Neural progenitor cell (in vitro differentiated cells): Measurements from ENCODE around the gene PINLYP. TPM values are rescaled to one million over a fixed set of nuclear protein-coding genes. Genes with fewer than 3 reads are reported as not detected.

Experiments
- DNase-seq: peaks from one replicate; pipeline ENCODE4 v3.0.0-alpha.2; 2016; ENCODE audit warnings: low spot score
- H2AFZ ChIP-seq: fragments of 200-600 bp; sonication (generic); replicated peaks from 2 replicates; pipeline ENCODE4 v1.6.1; 2016; ENCODE audit warnings: antibody characterized with exemption
- H3F3A ChIP-seq: fragments of 200-600 bp; sonication (generic); 2 replicates; pipeline ENCODE4 v1.6.1; 2016; ENCODE audit warnings: antibody characterized with exemption, low read depth
- H3K27ac ChIP-seq: fragments of 200-600 bp; sonication (generic); 2 replicates; pipeline ENCODE4 v1.5.1; 2016; ENCODE audit warnings: mild to moderate bottlenecking
- H3K27me3 ChIP-seq: fragments of 200-600 bp; sonication (generic); 2 replicates; pipeline ENCODE4 v1.6.1; 2016; ENCODE audit warnings: mild to moderate bottlenecking, moderate library complexity
- H3K36me3 ChIP-seq: fragments of 200-600 bp; sonication (generic); 2 replicates; pipeline ENCODE4 v1.5.1; 2016
- H3K4me1 ChIP-seq: fragments of 200-600 bp; sonication (generic); 2 replicates; pipeline ENCODE4 v1.6.1; 2016; ENCODE audit warnings: mixed run types
- H3K4me2 ChIP-seq: fragments of 200-600 bp; sonication (generic); 2 replicates; pipeline ENCODE4 v1.6.1; 2016
- H3K4me3 ChIP-seq: fragments of 200-600 bp; sonication (generic); 2 replicates; pipeline ENCODE4 v1.5.1; 2016
- H3K79me2 ChIP-seq: fragments of 200-600 bp; sonication (generic); 2 replicates; pipeline ENCODE4 v1.6.1; 2016; ENCODE audit warnings: low read depth
- H3K9ac ChIP-seq: fragments of 200-600 bp; sonication (generic); 2 replicates; pipeline ENCODE4 v1.6.1; 2016
- H3K9me3 ChIP-seq: fragments of 200-600 bp; sonication (generic); 2 replicates; pipeline ENCODE4 v1.5.1; 2016; ENCODE audit warnings: low read depth
- H4K20me1 ChIP-seq: fragments of 200-600 bp; sonication (generic); 2 replicates; pipeline ENCODE4 v1.6.1; 2016; ENCODE audit warnings: low read depth
- H3K27ac Mint-ChIP-seq: 3 replicates; pipeline ENCODE4 v1.8.0; 2021; ENCODE audit warnings: mixed read lengths
- H3K27me3 Mint-ChIP-seq: 2 replicates; pipeline ENCODE4 v1.8.0; 2022; ENCODE audit warnings: low read depth, mild to moderate bottlenecking, inconsistent platforms, moderate library complexity, mixed read lengths; ENCODE audit not compliant: insufficient read depth
- H3K36me3 Mint-ChIP-seq: 3 replicates; pipeline ENCODE4 v1.8.0; 2021; ENCODE audit warnings: mixed read lengths
- H3K4me1 Mint-ChIP-seq: 3 replicates; pipeline ENCODE4 v1.8.0; 2021; ENCODE audit warnings: mixed read lengths
- H3K4me3 Mint-ChIP-seq: 3 replicates; pipeline ENCODE4 v1.8.0; 2021; ENCODE audit warnings: mild to moderate bottlenecking, moderate library complexity, mixed read lengths
- H3K9me3 Mint-ChIP-seq: 3 replicates; pipeline ENCODE4 v1.8.0; 2020; ENCODE audit warnings: mixed read lengths
- EZH2 ChIP-seq: fragments of 200-600 bp; sonication (generic); IDR thresholded peaks from 2 replicates; pipeline ENCODE4 v1.6.1; 2017; ENCODE audit warnings: antibody characterized with exemption, mild to moderate bottlenecking, moderate library complexity
- EZH2phosphoT487 ChIP-seq: fragments of 200-600 bp; sonication (generic); IDR thresholded peaks from 2 replicates; pipeline ENCODE4 v1.6.1; 2017; ENCODE audit warnings: antibody characterized with exemption
- total RNA-seq: library from RNA; depleted of rRNA; stranded (reverse); fragments of >200 nt; gene quantifications from 2 replicates; pipeline ENCODE4 v1.2.3, GENCODE V29; 2015; ENCODE audit warnings: low replicate concordance
- TF ChIP-seq, protein P1 (sequence below): fragments of 200-600 bp; sonication (generic); IDR thresholded peaks from 2 replicates; pipeline ENCODE4 v1.5.1; 2017; ENCODE audit warnings: antibody characterized with exemption, mild to moderate bottlenecking

PINLYP gene
- total RNA-seq, 1 donor from 2014 or later, result 4.0 TPM

DNA sequence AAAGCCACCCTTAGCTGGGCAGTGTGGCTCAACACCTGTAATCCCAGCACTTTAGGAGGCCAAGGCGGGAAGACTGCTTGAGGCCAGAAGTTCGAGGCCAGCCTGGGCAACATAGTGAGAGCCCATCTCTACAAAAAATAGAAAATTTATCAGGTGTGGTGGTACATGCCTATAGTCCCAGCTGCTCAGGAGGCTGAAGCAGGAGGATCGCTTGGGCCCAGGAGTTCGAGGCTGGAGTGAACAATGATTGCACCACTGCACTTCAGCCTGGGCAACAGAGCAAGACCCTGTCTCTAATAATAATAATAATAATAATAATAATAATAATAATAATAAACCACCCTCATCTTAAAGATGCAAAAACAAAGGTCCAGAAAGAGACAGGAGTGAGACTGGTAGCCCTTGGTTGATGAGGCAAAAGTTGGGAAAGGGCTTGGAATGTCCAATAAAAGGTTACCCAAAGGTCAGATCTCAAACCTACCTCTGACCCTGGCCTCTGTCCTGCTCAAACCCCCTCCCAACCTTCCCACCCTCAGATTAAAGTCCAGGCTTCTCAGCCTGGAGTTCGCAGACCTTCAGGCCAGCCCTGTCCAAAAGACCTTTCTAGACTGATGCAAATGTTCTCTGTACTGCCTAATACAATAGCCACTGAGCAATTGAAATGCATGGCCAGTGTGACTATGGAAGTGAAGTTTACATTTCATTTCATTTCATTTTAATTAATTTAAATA lies 33.5 kb upstream of the PINLYP start:
- H3K36me3 ChIP-seq, result peaks cover 13% of the 10 kb centered on the region
- TF ChIP-seq EZH2phosphoT487 (no peak), EZH2 (no peak)
- TF ChIP-seq, protein P1, sequence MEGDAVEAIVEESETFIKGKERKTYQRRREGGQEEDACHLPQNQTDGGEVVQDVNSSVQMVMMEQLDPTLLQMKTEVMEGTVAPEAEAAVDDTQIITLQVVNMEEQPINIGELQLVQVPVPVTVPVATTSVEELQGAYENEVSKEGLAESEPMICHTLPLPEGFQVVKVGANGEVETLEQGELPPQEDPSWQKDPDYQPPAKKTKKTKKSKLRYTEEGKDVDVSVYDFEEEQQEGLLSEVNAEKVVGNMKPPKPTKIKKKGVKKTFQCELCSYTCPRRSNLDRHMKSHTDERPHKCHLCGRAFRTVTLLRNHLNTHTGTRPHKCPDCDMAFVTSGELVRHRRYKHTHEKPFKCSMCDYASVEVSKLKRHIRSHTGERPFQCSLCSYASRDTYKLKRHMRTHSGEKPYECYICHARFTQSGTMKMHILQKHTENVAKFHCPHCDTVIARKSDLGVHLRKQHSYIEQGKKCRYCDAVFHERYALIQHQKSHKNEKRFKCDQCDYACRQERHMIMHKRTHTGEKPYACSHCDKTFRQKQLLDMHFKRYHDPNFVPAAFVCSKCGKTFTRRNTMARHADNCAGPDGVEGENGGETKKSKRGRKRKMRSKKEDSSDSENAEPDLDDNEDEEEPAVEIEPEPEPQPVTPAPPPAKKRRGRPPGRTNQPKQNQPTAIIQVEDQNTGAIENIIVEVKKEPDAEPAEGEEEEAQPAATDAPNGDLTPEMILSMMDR, result no peak
- H3K79me2 ChIP-seq, result no peaks in the 10 kb centered on the region

DNA sequence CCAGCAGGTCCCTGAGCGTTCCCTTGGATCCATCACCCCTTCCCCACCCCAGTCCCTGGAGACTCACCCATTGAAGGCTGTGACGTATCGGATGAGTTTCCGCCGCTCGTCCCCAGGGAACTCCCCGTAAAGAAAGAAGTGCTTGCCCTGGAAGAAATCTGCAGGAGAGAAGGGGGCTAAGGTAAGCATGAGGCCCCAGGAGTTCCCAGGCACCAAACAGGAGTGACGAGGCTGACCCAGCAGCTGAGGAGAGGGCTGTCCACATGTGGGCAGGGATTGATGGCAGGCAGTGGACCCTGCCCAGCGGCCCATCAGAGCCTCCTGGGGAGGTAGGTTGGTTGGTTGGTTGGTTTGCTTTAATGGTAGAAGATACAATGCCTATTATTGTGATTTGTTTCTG lies 31.5 kb upstream of the PINLYP start:
- no peak overlapping the region for H3K4me3 ChIP-seq
- H3K4me3 Mint-ChIP-seq, result no peak overlapping the region

More for the DNA sequence above, 33.5 kb upstream of the PINLYP start:
- Histone ChIP-seq H3K4me2 (no peak overlapping the region), H3K4me3 (no peak overlapping the region), H3K4me1 (no peaks in the 10 kb centered on the region), H2AFZ (no peak overlapping the region), H3K27ac (no peak overlapping the region), H3K9ac (no peak overlapping the region), H3K9me3 (peaks cover 9% of the 10 kb centered on the region), H3K27me3 (no peaks in the 10 kb centered on the region), H4K20me1 (no peaks in the 10 kb centered on the region), H3F3A (no peaks in the 10 kb centered on the region)
- no peaks in the 10 kb centered on the region for H3K4me1 Mint-ChIP-seq
- DNase-seq, result no peak
- H3K27me3 Mint-ChIP-seq, result peaks cover 7% of the 10 kb centered on the region
- H3K9me3 Mint-ChIP-seq, result peaks cover 12% of the 10 kb centered on the region
- H3K36me3 Mint-ChIP-seq, result peaks cover 55% of the 10 kb centered on the region
- no peak overlapping the region for H3K4me3 Mint-ChIP-seq
- no peak overlapping the region for H3K27ac Mint-ChIP-seq

DNA sequence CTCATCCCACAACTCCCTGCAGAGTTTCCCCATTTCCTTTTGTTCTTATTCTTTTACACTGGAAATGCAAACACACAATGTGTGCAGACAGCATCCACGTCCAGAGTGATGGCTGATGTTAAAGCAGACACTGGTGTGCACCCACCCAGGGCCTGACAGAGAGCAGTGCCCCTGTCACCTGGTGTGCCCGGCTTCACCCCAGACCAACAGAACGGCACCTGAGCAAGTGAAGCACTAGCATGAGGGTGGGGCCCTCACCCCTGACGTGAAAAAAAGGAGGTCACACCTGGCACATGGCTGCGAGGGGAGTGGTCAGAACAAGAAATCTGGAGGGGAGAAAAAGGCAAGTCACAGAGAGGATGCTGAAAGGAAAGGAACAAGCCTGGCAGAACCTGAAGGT lies 30.3 kb upstream of the PINLYP start:
- no peak overlapping the region for H2AFZ ChIP-seq
- no peaks in the 10 kb centered on the region for H3K4me1 ChIP-seq
- no peak overlapping the region for H3K4me3 Mint-ChIP-seq
- no peak for TF ChIP-seq EZH2phosphoT487
- peaks cover 5% of the 10 kb centered on the region for H3K4me1 Mint-ChIP-seq
- no peaks in the 10 kb centered on the region for H4K20me1 ChIP-seq
- no peak overlapping the region for H3K4me2 ChIP-seq
- no peak overlapping the region for H3K27ac Mint-ChIP-seq
- no peaks in the 10 kb centered on the region for H3K9me3 Mint-ChIP-seq
- H3K27ac ChIP-seq, result no peak overlapping the region
- H3K27me3 Mint-ChIP-seq, result peaks cover 9% of the 10 kb centered on the region
- peaks cover 38% of the 10 kb centered on the region for H3K36me3 Mint-ChIP-seq
- H3K4me3 ChIP-seq, result no peak overlapping the region
- no peaks in the 10 kb centered on the region for H3K36me3 ChIP-seq
- DNase-seq, result no peak
- no peaks in the 10 kb centered on the region for H3K9me3 ChIP-seq
- no peaks in the 10 kb centered on the region for H3K27me3 ChIP-seq
- no peaks in the 10 kb centered on the region for H3F3A ChIP-seq
- no peak overlapping the region for H3K9ac ChIP-seq
- no peaks in the 10 kb centered on the region for H3K79me2 ChIP-seq

More for the DNA sequence above, 31.5 kb upstream of the PINLYP start:
- Mint-ChIP-seq H3K27me3 (peaks cover 9% of the 10 kb centered on the region), H3K4me1 (no peaks in the 10 kb centered on the region), H3K9me3 (peaks cover 9% of the 10 kb centered on the region), H3K27ac (no peak overlapping the region), H3K36me3 (peaks cover 44% of the 10 kb centered on the region)
- no peaks in the 10 kb centered on the region for H4K20me1 ChIP-seq
- H3K9ac ChIP-seq, result no peak overlapping the region
- no peaks in the 10 kb centered on the region for H3K27me3 ChIP-seq
- H3K4me1 ChIP-seq, result no peaks in the 10 kb centered on the region
- no peaks in the 10 kb centered on the region for H3F3A ChIP-seq
- H2AFZ ChIP-seq, result no peak overlapping the region
- peaks cover 4% of the 10 kb centered on the region for H3K9me3 ChIP-seq
- H3K4me2 ChIP-seq, result no peak overlapping the region
- no peak for DNase-seq
- H3K79me2 ChIP-seq, result no peaks in the 10 kb centered on the region
- H3K36me3 ChIP-seq, result peaks cover 4% of the 10 kb centered on the region
- TF ChIP-seq EZH2phosphoT487 (no peak), EZH2 (no peak)
- TF ChIP-seq, protein P1, result no peak
- H3K27ac ChIP-seq, result no peak overlapping the region

DNA sequence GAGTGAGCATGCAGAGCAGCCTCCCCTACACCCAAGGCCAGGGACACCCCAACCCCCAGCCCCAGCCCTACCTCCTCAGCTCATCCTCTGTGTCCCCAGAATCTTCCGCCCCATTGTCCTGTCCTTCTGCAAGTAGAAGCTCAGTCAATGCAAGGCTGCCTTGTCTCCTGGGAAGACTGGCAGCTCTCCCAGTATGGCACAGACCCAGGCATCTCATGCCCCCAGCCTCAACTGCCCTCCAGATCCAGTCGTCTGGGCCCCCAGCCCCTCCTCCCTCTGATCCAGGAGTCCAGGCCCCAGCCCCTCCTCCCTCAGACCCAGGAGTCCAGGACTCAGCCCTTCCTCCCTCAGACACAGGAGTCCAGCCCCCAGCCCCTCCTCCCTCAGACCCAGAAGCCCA lies 29.6 kb upstream of the PINLYP start:
- H3K27ac Mint-ChIP-seq, result no peak overlapping the region
- no peaks in the 10 kb centered on the region for H3K79me2 ChIP-seq
- H4K20me1 ChIP-seq, result no peaks in the 10 kb centered on the region
- H3K27me3 Mint-ChIP-seq, result peaks cover 9% of the 10 kb centered on the region
- H3K4me1 ChIP-seq, result no peaks in the 10 kb centered on the region
- H3K4me3 ChIP-seq, result no peak overlapping the region
- no peak overlapping the region for H3K4me2 ChIP-seq
- H3K9ac ChIP-seq, result no peak overlapping the region
- no peak overlapping the region for H2AFZ ChIP-seq
- H3K36me3 Mint-ChIP-seq, result peaks cover 38% of the 10 kb centered on the region
- TF ChIP-seq EZH2 (no peak), EZH2phosphoT487 (no peak)
- TF ChIP-seq, protein P1, result no peak
- no peaks in the 10 kb centered on the region for H3K9me3 Mint-ChIP-seq
- DNase-seq, result no peak
- no peak overlapping the region for H3K27ac ChIP-seq
- peaks cover 10% of the 10 kb centered on the region for H3K4me1 Mint-ChIP-seq
- H3K36me3 ChIP-seq, result no peaks in the 10 kb centered on the region
- H3F3A ChIP-seq, result no peaks in the 10 kb centered on the region
- no peaks in the 10 kb centered on the region for H3K27me3 ChIP-seq
- H3K9me3 ChIP-seq, result no peaks in the 10 kb centered on the region
- H3K4me3 Mint-ChIP-seq, result no peak overlapping the region
